ENCODE measurements around the gene MYCBPAP. TPM values are rescaled to one million over a fixed set of nuclear protein-coding genes. Genes with fewer than 3 reads are reported as not detected.
A peak's percentile ranks its signal among the peaks of the same experiment; 100 is the strongest.

The MYCBPAP gene
- total and polyA plus RNA-seq, 7 donors = 0.05 to 0.99 (median 0.27) TPM; not detected in 2

DNA sequence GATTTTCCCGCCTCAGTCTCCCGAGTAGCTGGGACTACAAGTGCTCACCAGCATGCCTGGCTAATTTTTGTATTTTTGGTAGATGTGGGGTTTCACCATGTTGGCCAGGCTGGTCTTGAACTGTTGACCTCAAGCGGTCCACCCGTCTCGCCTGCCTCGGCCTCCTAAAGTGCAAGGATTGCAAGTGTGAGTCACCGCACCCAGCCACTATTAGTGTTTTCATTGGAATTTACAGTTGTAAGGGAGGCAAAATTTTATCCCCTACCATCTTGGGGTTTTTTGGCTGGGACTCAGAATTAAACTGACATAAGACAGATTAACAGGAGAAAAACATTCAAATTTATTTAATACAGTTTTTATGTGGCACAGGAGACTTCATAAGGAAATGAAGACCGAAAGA, 12.3 kb upstream of the MYCBPAP start:
- no peak for TF ChIP-seq CTCF (IDR thresholded peaks at IDR 0.05)
- intact Hi-C loops (cut with DNase I) = no loop called here
- WGBS, 3 donors = 93 to 99% (median 94%) methylated on average over 8 of the region's 8 CpGs
- Histone ChIP-seq H3K4me3 (no peak overlapping the region), H3K27ac (no peak overlapping the region), H3K9me3 (no peaks in the 10 kb centered on the region), H3K36me3 (ENCODE audit: insufficient read depth in 1 of 2, low read depth in 1 of 2) (no peaks in the 10 kb centered on the region), H3K4me1 (no peaks in the 10 kb centered on the region), H3K27me3 (ENCODE audit: insufficient read depth in 3 of 3, low read length in 2 of 3) (no peaks in the 10 kb centered on the region)
- DNase-seq (peak in 1 of 2 donors; percentile 0), ATAC-seq (no peak)

DNA sequence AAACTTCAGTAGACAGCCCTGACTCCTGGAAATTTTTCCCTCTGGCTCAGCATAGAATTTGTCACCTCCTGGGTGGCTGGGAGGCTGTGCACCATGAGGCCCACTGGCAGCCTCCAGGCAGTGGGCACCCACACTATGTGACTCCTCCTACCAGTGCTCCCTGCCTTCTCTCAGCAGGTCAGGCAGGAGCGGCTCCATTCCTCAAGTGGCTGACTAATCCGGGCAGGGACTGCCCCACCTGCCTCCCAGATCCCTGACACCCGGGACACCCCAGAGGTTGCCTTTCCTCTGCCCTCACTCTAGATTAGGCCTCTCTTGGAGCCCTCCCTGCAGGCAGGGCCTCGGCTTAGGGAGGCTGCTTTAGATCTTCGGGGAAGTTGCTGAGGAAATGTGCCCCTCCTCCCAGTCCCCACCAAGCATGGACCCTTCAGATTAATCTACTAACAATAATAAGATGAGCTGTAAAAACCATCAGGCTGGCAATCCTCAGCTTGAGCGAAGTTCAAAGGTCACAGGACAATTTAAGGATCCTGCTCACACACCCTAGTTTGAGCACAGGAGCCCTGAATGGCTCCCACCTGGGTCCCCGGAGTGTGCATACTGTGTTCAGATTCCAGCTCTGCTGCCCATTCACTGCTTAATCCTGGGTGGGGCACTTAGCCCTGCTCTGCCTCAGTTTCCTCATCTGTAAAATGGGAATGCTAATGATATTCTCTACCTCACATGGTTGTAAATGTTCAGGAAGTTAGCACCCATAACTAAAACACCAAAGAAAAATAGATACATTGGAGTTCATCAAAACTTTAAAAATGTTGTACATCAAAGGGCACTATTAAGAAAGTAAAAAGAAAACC, 10.0 kb upstream of the MYCBPAP start:
- Histone ChIP-seq H3K27me3 (ENCODE audit: insufficient read depth in 3 of 3, low read length in 2 of 3) (no peaks in the 10 kb centered on the region), H3K9me3 (no peaks in the 10 kb centered on the region), H3K4me3 (no peak overlapping the region), H3K36me3 (ENCODE audit: insufficient read depth in 1 of 2, low read depth in 1 of 2) (no peaks in the 10 kb centered on the region), H3K4me1 (no peaks in the 10 kb centered on the region), H3K27ac (no peak overlapping the region)
- ATAC-seq = no peak
- intact Hi-C loops (cut with DNase I) = no loop called here
- DNase-seq = peak in 1 of 2 donors; percentile 29
- 78 to 88% (median 80%) methylated on average over 7 of the region's 7 CpGs for WGBS, 3 donors
- no peak for TF ChIP-seq CTCF (IDR thresholded peaks at IDR 0.05)

GRCh38 chr17:50499270-50499669, 9.0 kb upstream of the MYCBPAP start:
- intact Hi-C loops (cut with DNase I) = no loop called here
- no peak for ATAC-seq
- no peak overlapping the region for H3K27ac ChIP-seq

DNA sequence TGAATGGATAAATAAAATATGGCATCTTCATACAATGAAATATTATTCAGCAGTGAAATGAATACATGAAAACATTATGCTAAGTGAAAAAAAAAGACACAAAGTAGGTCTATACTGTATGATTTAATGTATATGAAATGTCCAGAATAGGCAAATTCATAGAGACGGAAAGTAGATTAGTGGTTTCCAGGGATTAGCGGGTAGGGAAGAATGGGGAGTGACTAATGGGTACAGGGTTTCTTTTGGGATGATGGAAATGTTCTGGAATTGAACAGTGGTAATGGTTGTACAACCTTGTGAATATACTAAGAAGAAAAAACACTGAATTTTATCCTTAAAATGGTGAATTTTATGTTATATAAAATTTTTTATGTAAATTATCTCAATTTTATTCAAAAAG, 8.5 kb upstream of the MYCBPAP start:
- 95 to 98% (median 96%) methylated on average over 2 of the region's 2 CpGs for WGBS, 3 donors
- H3K9me3 ChIP-seq = no peaks in the 10 kb centered on the region
- intact Hi-C loops (cut with DNase I) = no loop called here

More at GRCh38 chr17:50499270-50499669, 9.0 kb upstream of the MYCBPAP start:
- H3K4me3 ChIP-seq = no peak overlapping the region
- no peaks in the 10 kb centered on the region for H3K27me3 ChIP-seq (ENCODE audit: insufficient read depth in 3 of 3, low read length in 2 of 3)
- no peaks in the 10 kb centered on the region for H3K36me3 ChIP-seq (ENCODE audit: insufficient read depth in 1 of 2, low read depth in 1 of 2)
- no peak for TF ChIP-seq CTCF (IDR thresholded peaks at IDR 0.05)
- no peaks in the 10 kb centered on the region for H3K9me3 ChIP-seq
- H3K4me1 ChIP-seq = no peaks in the 10 kb centered on the region
- DNase-seq = no peak

More for the DNA sequence above, 8.5 kb upstream of the MYCBPAP start:
- Histone ChIP-seq H3K27ac (no peak overlapping the region), H3K4me3 (no peak overlapping the region), H3K36me3 (ENCODE audit: insufficient read depth in 1 of 2, low read depth in 1 of 2) (no peaks in the 10 kb centered on the region), H3K4me1 (no peaks in the 10 kb centered on the region), H3K27me3 (ENCODE audit: insufficient read depth in 3 of 3, low read length in 2 of 3) (no peaks in the 10 kb centered on the region)
- DNase-seq (no peak), ATAC-seq (no peak)
- TF ChIP-seq CTCF (IDR thresholded peaks at IDR 0.05) = no peak
